Pancreas (tissue), 10 donors: ENCODE results near the gene BCL2. TPM values are rescaled to one million over a fixed set of nuclear protein-coding genes. Genes with fewer than 3 reads are reported as not detected.
"Not testable (repeated sequence)": the region's sequence is repeated elsewhere in the genome, so short reads cannot be mapped to it uniquely, and the experiment has no call there.

Experiments
- ATAC-seq, 4 donors: fragments of 200-7000 bp; cut with Tn5 transposase; one replicate each; pipeline versions ENCODE4 v1.8.0 to v1.9.1; 2020; ENCODE audit warnings: mild to moderate bottlenecking in 4 of 4, moderate library complexity in 4 of 4
- DNase-seq, 6 donors: peaks; one replicate each; pipeline ENCODE4 v3.0.0-alpha.2; 2020
- FAIRE-seq: peaks from 2 replicates; lab custom pipeline; 2012; peaks lifted over from hg19 to GRCh38; lab: Jason Lieb, UNC
- H3K27ac ChIP-seq, 4 donors: fragments of 200-600 bp; sonication (generic); 1 replicate in 3 of 4; 2 replicates in 1 of 4; pipeline versions ENCODE4 v1.5.0 to v1.8.0; 2020
- H3K27me3 ChIP-seq, 4 donors: fragments of 200-600 bp; one replicate each; pipeline ENCODE4 v1.8.0; 2021
- H3K36me3 ChIP-seq, 3 donors: fragments of 200-600 bp; sonication (generic) in 1 of 3; one replicate each; pipeline versions ENCODE4 v1.5.0 to v1.8.0; 2020 to 2021
- H3K4me1 ChIP-seq, 3 donors: fragments of 200-600 bp; one replicate each; pipeline ENCODE4 v1.8.0; 2021
- H3K4me3 ChIP-seq, 4 donors: fragments of 200-600 bp; sonication (generic) in 2 of 4; one replicate each; pipeline versions ENCODE4 v1.5.0 to v1.8.0; 2020 to 2021
- H3K9me3 ChIP-seq, 4 donors: fragments of 200-600 bp; one replicate each; pipeline ENCODE4 v1.8.0; 2021
- WGBS, 2 donors: extraction: QIAGEN DNeasy Blood & Tissue Kit; methylation state at CpG; one replicate each; pipeline ENCODE4 v1.1.7; 2013; 5-methylcytosine and 5-hydroxymethylcytosine counted together
- intact Hi-C, 3 donors: fragments of 100-400 bp; cut with DNase I; formaldehyde crosslinking; loops; one replicate each; pipeline versions ENCODE4 v1.11.1 to v1.14.2; 2022
- polyA plus RNA-seq, 2 donors: library from polyadenylated mRNA; stranded (reverse); fragments of 200-250 nt; gene quantifications; one replicate each; pipeline ENCODE4 v1.2.3, GENCODE V29; 2013
- total RNA-seq, 6 donors: library from RNA; stranded (reverse); fragmentation: NEBNext Ultra II Directional in 4 of 6; extraction: Animal tissue kit (Norgen Biotek cat#: 25700) in 4 of 6; gene quantifications; one replicate each; pipeline versions ENCODE4 v1.2.1 to v1.2.4, GENCODE V29; 2021 to 2023
- TF ChIP-seq, protein P1 (sequence below), 4 donors: fragments of 200-600 bp; sonication (generic) in 3 of 4; IDR thresholded peaks; one replicate each; pipeline versions ENCODE4 v1.5.0 to v1.8.0; 2021; ENCODE audit warnings: antibody characterized with exemption in 4 of 4
- donor health status: healthy with polysubstance abuse.
- donor health status: DM: no; HTN: no; CAD: no; lungs with moderate emphysema.
- donor health status: DM: no; HTN: no; CAD: no.
- donor health status: control.
- donor health status: control.
- donor health status: Bipolar disorder and iron deficiency.
- donor health status: DM: yes; HTN: yes; CAD: no.
- donor health status: DM: no; HTN: no; CAD: no.
- donor health status: DM: no; HTN: no; CAD: no.
- donor health status: DM: yes; HTN: yes; CAD: no.

Gene BCL2
- total and polyA plus RNA-seq, 8 donors: 1.9 to 9.0 (median 4.2) TPM

DNA sequence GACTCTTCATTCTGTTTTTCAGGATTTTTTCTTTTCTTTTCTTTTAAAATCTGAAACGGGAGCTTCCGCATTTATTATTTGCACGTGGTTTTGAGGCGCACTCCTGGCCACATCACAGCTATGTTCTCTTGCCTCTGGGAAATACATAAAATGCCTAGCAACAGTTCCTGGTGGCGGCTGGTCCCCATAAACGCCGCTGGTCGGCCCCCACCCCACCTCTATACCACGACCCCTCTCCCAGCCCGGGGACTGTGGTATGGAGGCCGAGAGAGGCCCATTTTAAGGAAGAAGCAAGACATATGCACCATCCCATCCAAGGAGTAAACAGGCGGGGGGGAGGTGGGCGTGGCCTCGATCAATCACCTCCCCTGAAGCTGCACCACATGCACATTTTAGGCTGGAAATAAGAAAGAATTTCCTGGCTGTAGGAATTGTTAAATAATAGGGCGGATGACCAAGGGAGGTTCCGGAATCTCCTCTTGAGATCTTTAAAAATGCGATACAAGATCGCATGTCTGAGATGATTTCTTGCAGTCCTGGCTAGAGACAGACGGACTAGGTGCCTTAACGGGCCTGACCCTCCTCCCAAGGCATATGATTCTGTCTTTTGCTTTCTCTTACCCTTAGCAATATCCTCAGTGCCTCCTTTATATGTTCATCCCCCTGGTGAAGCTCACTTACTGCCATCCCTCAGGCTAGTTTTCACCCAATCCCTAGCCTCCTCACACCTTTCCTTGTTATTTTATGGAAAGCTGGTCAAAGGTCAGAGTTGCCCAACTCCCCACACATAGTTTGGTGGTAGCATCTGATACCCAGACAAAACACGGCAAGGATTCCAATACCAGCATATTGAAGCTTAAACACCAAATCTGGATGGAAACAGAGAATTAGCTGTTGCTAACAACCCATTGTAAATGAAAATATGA is 82.4 kb downstream of the BCL2 start:
- DNase-seq: peak in 1 of 6 donors; percentile 28
- 79 to 84% methylated on average over 21 of the region's 21 CpGs for WGBS, 2 donors

DNA sequence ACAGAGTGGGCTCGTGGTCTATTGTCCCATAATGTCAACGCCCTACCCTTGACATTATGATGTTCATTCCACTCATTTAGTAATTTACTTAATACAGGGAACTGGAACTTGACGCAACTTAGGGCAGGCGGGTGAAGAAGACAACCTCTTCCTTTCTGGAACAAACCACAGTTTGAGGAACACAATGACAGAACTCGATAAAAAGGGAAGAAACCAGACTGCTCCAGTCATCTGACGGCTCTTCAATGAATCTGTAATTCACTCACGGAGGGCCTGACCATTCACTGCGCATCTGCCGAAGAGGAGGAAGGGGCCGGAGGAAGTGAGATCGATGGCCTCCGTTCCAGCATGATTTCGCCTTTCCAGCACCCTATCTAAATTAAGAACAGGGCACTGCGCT is 83.2 kb downstream of the BCL2 start:
- intact Hi-C loops: no loop called here
- WGBS, 2 donors: 87 to 90% methylated on average over 14 of the region's 14 CpGs

More for the DNA sequence above, 82.4 kb downstream of the BCL2 start:
- Histone ChIP-seq H3K9me3 (no peaks in the 10 kb centered on the region), H3K36me3 (no peaks in the 10 kb centered on the region), H3K27me3 (no peaks in the 10 kb centered on the region), H3K27ac (peak overlapping the region; percentile 25 to 74 (median 59)), H3K4me3 (no peak overlapping the region), H3K4me1 (peaks cover 0 to 12% (median 7%) of the 10 kb centered on the region in 3 donors)
- ATAC-seq: peak in 3 of 4 donors; percentile 34 to 48 (median 44)
- intact Hi-C loops: no loop called here
- no peak for FAIRE-seq
- TF ChIP-seq, protein P1, sequence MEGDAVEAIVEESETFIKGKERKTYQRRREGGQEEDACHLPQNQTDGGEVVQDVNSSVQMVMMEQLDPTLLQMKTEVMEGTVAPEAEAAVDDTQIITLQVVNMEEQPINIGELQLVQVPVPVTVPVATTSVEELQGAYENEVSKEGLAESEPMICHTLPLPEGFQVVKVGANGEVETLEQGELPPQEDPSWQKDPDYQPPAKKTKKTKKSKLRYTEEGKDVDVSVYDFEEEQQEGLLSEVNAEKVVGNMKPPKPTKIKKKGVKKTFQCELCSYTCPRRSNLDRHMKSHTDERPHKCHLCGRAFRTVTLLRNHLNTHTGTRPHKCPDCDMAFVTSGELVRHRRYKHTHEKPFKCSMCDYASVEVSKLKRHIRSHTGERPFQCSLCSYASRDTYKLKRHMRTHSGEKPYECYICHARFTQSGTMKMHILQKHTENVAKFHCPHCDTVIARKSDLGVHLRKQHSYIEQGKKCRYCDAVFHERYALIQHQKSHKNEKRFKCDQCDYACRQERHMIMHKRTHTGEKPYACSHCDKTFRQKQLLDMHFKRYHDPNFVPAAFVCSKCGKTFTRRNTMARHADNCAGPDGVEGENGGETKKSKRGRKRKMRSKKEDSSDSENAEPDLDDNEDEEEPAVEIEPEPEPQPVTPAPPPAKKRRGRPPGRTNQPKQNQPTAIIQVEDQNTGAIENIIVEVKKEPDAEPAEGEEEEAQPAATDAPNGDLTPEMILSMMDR (IDR thresholded peaks at IDR 0.05): no peak

DNA sequence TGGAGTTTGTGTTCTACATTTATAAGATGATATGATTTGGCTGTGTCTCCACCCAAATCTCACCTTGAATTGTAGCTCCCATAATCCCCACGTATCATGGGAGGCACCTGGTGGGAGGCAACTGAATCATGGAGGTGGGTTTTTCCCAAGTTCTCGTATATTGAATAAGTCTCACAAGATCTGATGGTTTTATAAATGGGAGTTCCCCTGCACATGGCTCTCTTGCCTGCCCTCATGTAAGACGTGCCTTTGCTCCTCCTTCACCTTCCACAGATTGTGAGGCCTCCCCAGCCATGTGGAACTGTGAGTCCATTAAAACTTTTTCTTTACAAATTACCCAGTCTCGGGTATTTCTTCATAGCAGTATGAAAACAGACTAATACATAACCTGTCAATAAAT is 83.6 kb downstream of the BCL2 start:
- ATAC-seq, intact Hi-C loops, FAIRE-seq, H3K9me3 ChIP-seq, DNase-seq, H3K4me3 ChIP-seq, H3K27me3 ChIP-seq, H3K36me3 ChIP-seq: not testable (repeated sequence)
- Histone ChIP-seq H3K27ac (peak overlapping the region in 1 of 4 donors; percentile 35), H3K4me1 (peaks cover 0 to 12% (median 7%) of the 10 kb centered on the region in 3 donors)
- 72 to 74% methylated on average over 4 of the region's 4 CpGs for WGBS, 2 donors

More for the DNA sequence above, 83.2 kb downstream of the BCL2 start:
- Histone ChIP-seq H3K4me3 (no peak overlapping the region), H3K27me3 (no peaks in the 10 kb centered on the region), H3K27ac (peak overlapping the region in 3 of 4 donors; percentile 48 to 74 (median 70)), H3K36me3 (no peaks in the 10 kb centered on the region), H3K4me1 (peaks cover 0 to 12% (median 7%) of the 10 kb centered on the region in 3 donors), H3K9me3 (no peaks in the 10 kb centered on the region)
- FAIRE-seq (no peak), DNase-seq (peak in 1 of 6 donors; percentile 37), ATAC-seq (peak in 2 of 4 donors; percentile 60 to 66)
- TF ChIP-seq, protein P1 (IDR thresholded peaks at IDR 0.05): no peak

DNA sequence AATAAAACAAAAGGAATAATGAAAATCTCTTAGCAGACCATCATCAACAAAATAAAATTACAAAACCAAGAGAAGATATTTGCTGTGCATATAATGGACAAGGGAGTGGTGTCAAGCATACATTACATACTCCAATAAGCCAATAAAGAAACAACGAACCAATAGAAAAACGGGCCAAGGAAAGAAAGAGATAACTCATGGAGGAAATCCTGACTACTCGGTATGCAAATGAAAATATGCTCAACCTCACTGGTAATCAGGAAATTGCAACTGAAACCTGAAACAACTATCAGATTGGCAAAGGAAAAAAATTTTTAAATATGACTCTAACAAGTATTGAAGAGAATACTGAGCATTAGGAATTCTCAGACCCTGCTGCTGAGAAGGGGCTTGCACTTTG is 84.7 kb downstream of the BCL2 start:
- no peaks in the 10 kb centered on the region for H3K9me3 ChIP-seq
- FAIRE-seq: no peak
- peaks cover 0 to 20% (median 7%) of the 10 kb centered on the region in 3 donors for H3K4me1 ChIP-seq
- no peaks in the 10 kb centered on the region for H3K36me3 ChIP-seq
- TF ChIP-seq, protein P1 (IDR thresholded peaks at IDR 0.05): no peak
- H3K27me3 ChIP-seq: no peaks in the 10 kb centered on the region
- no peak for DNase-seq
- no peak overlapping the region for H3K27ac ChIP-seq
- ATAC-seq: no peak
- 54 to 62% methylated on average over 3 of the region's 3 CpGs for WGBS, 2 donors
- no peak overlapping the region for H3K4me3 ChIP-seq
- intact Hi-C loops: no loop called here

DNA sequence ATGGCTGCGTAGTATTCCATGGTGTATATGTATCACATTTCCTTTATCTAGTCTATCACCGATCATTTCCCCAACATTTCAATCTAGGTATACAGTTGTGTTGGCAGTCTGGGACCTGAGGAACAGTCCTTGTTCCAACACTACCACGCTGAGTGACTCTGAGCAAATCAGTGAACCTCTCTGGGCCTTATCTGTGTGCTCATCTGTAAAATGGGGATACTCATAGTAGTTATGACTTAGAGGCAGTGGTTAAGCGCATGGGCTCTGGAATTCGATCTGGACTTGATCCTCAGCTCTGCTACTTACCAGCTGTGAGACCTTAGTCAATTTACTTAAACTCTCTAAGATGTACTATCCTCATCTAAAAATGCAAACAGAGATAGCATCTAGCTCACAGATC is 85.1 kb downstream of the BCL2 start:
- Histone ChIP-seq H3K36me3 (no peaks in the 10 kb centered on the region), H3K4me1 (peaks cover 0 to 20% (median 7%) of the 10 kb centered on the region in 3 donors), H3K27ac (no peak overlapping the region), H3K27me3 (no peaks in the 10 kb centered on the region), H3K4me3 (no peak overlapping the region), H3K9me3 (no peaks in the 10 kb centered on the region)
- DNase-seq (no peak), FAIRE-seq (no peak), ATAC-seq (no peak)
- TF ChIP-seq, protein P1 (IDR thresholded peaks at IDR 0.05): no peak
- WGBS, 2 donors: 90 to 91% methylated on average over 4 to 5 of the region's 5 CpGs
- intact Hi-C loops: no loop called here
